ENCODE measurements around the gene DMAC2. TPM values are rescaled to one million over a fixed set of nuclear protein-coding genes. Genes with fewer than 3 reads are reported as not detected.

The DMAC2 gene
- total RNA-seq, 3 donors from 2014 or later = 24.8 to 41.3 (median 31.6) TPM

DNA sequence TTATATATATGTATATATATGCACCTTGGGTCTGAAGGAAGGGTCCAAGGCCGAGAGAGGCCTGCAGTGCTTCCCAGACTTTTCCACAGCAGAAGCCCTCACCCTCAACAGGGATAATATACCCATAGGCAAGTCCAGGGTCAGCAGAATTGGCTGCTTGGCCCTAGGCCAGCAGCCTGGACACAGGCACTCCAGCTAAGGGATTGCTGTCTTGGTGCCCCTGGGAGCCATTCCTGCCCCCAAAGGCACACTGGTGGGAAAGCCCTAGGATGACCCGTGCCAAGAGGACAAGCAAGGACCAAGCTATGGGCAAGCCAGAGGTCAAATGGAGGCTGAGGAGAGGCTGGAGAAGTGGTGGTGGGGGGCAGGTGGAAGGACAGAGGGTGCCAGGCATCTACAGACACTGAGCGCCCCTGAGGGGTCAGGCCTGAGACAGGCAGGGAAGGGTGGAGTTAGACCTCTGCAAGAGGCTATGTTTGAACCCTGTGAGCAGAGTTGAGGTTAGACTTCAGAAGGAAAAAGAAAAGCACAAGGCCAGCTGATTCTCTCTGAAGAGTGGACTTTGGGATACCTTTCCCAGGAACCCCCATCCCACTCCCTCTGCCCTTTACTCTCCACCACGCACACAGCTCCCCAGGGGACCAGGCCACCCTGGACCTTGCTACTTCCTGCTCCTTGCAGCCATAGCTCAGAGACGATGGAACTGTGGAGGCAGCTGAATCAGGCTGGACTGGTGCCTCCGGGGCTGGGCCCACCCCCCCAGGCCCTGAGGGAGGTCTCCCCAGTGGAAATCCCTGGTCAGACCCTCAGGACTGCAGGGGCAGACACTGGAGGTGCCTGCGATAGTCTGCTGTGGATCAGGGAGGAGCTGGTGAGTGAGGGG lies 3.0 kb upstream of the DMAC2 start, which contains the start of gene ERICH4:
TSS of gene ERICH4 (plus strand) at position 684 of the 883 bp plus-strand sequence. CDS start at position 698, 14 bp downstream.
- H3K36me3 ChIP-seq = no peaks in the 10 kb centered on the region
- DNase-seq (ENCODE audit: low spot score in 2 of 2) = peak in 1 of 2 donors; percentile 38
- intact Hi-C loops (cut with DNase I; ENCODE audit: low total_unique reads) = loop anchor here (10.0 kb wide), 1 partner anchor 102 kb away; no protein-coding TSS in a partner anchor
- no peak within 1 kb of the TSS for H3K27ac ChIP-seq
- no peak within 1 kb of the TSS for H3K4me3 ChIP-seq
- no peaks in the 10 kb centered on the region for H3K9me3 ChIP-seq
- H3K4me1 ChIP-seq = no peaks in the 10 kb centered on the region
- TF ChIP-seq, protein P1, sequence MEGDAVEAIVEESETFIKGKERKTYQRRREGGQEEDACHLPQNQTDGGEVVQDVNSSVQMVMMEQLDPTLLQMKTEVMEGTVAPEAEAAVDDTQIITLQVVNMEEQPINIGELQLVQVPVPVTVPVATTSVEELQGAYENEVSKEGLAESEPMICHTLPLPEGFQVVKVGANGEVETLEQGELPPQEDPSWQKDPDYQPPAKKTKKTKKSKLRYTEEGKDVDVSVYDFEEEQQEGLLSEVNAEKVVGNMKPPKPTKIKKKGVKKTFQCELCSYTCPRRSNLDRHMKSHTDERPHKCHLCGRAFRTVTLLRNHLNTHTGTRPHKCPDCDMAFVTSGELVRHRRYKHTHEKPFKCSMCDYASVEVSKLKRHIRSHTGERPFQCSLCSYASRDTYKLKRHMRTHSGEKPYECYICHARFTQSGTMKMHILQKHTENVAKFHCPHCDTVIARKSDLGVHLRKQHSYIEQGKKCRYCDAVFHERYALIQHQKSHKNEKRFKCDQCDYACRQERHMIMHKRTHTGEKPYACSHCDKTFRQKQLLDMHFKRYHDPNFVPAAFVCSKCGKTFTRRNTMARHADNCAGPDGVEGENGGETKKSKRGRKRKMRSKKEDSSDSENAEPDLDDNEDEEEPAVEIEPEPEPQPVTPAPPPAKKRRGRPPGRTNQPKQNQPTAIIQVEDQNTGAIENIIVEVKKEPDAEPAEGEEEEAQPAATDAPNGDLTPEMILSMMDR (IDR thresholded peaks at IDR 0.05) = no peak
- TF ChIP-seq POLR2A (IDR thresholded peaks at IDR 0.05) (no peak), POLR2AphosphoS5 (IDR thresholded peaks at IDR 0.05) (no peak)
- peaks cover 0 to 16% of the 10 kb centered on the region in 2 donors for H3K27me3 ChIP-seq

DNA sequence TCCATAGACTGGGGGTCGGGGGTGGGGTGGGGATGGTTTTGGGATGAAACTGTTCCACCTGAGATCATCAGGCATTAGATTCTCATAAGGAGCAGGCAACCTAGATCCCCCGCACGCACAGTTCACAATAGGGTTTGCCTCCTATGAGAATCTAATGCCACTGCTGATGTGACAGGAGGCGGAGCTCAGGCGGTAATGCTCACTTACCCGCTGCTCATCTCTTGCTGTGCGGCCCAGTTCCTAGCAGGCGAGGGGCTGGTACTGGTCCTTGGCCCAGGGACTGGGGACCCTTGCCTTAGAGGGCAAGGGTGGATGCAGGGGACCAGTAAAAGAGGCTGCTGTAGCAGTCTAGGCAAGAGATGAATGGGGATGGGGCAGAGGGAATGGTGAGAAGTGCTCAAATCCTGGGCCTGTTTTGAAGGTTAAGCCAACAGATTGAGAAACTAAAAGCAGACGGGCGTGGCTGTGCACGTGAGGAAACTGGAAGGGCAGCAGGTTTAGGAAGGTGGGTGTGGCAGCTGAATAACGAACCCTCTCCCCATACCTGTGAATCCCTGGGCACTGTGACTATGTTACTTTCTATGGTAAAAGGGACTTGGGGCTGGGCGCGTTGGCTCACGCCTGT lies 1.7 kb upstream of the DMAC2 start:
- Histone ChIP-seq H3K36me3 (no peaks in the 10 kb centered on the region), H3K4me1 (no peaks in the 10 kb centered on the region), H3K4me3 (no peak overlapping the region), H3K27me3 (peaks cover 0 to 10% of the 10 kb centered on the region in 2 donors), H3K27ac (no peak overlapping the region), H3K9me3 (no peaks in the 10 kb centered on the region)
- no peak for TF ChIP-seq POLR2A (IDR thresholded peaks at IDR 0.05)
- no peak for TF ChIP-seq POLR2AphosphoS5 (IDR thresholded peaks at IDR 0.05)
- TF ChIP-seq, protein P1 (IDR thresholded peaks at IDR 0.05) = no peak
- peak in 1 of 2 donors; percentile 28 for DNase-seq (ENCODE audit: low spot score in 2 of 2)
- intact Hi-C loops (cut with DNase I; ENCODE audit: low total_unique reads) = loop anchor here (10.0 kb wide), 1 partner anchor 103 kb away; no protein-coding TSS in a partner anchor

DNA sequence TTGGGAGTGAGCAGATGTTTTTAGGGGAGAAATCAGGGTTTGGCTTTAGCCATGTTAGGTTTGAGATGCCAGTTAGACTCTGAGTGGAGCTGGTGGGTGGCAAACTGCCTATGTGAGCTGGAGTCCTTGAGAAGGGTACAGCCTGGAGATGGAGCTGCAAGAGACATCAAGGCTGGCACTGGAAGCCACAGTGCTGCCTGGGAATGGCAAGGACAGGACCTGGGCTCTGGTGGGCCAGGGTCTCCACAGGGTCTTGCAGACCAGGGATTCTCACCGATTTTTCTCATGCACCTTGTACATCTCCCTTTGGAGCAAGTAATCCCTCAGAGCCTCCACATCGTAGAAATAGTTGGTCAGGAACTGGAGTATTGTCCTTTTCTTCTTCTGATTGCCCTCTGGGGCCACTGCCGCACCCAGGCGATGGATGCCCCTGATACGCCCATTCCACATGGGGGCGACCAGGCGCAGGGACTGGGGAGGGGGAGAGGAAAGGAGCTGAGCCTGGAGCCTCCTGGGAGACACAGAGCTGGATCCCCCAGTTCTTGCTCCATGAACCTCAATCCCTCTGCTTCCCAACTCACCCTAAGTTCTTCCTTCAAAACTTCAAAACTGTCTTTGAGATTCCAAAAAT lies 1.7 kb downstream of the DMAC2 start:
- Histone ChIP-seq H3K4me1 (no peaks in the 10 kb centered on the region), H3K27ac (no peak overlapping the region), H3K4me3 (no peak overlapping the region), H3K36me3 (no peaks in the 10 kb centered on the region), H3K27me3 (peaks cover 0 to 6% of the 10 kb centered on the region in 2 donors), H3K9me3 (no peaks in the 10 kb centered on the region)
- peak in 1 of 2 donors; percentile 15 for DNase-seq (ENCODE audit: low spot score in 2 of 2)
- intact Hi-C loops (cut with DNase I; ENCODE audit: low total_unique reads) = no loop called here
- TF ChIP-seq POLR2AphosphoS5 (IDR thresholded peaks at IDR 0.05) = no peak
- TF ChIP-seq POLR2A (IDR thresholded peaks at IDR 0.05) = no peak
- TF ChIP-seq, protein P1 (IDR thresholded peaks at IDR 0.05) = no peak

DNA sequence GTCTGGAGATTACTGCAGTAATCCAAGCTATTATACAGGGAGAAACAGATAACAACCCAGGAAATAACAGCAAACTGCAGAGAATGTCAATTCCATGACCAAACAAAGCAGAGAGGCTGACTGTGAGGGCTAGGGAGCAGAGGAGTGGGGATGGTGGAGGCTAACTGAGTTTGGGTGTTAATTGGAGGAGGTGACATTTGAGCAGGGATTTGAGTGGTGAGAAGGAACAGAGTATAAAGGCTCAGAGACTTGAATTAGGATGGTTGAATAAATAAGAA lies 3.1 kb downstream of the DMAC2 start:
- Histone ChIP-seq H3K4me3 (no peak overlapping the region), H3K4me1 (no peaks in the 10 kb centered on the region), H3K27me3 (no peaks in the 10 kb centered on the region), H3K9me3 (no peaks in the 10 kb centered on the region), H3K36me3 (no peaks in the 10 kb centered on the region), H3K27ac (no peak overlapping the region)
- TF ChIP-seq, protein P1 (IDR thresholded peaks at IDR 0.05) = no peak
- TF ChIP-seq POLR2A (IDR thresholded peaks at IDR 0.05) (no peak), POLR2AphosphoS5 (IDR thresholded peaks at IDR 0.05) (no peak)
- no peak for DNase-seq (ENCODE audit: low spot score in 2 of 2)
- intact Hi-C loops (cut with DNase I; ENCODE audit: low total_unique reads) = no loop called here

Measured in breast epithelium (tissue), 4 donors.